ENCODE results near the gene PXK.
"Not testable (repeated sequence)": the region's sequence is repeated elsewhere in the genome, so short reads cannot be mapped to it uniquely, and the experiment has no call there.

PXK gene

GRCh38 chr3:58323529-58324390, 8.9 kb upstream of the PXK start:
- DNase-seq (no peak), ATAC-seq (peak; percentile 86)

GRCh38 chr3:58324391-58325390, 8.0 kb upstream of the PXK start:
- DNase-seq, result no peak
- ATAC-seq, result peak; percentile 72

GRCh38 chr3:58325525-58325992, 7.1 kb upstream of the PXK start:
- ATAC-seq, result no peak
- no peak for DNase-seq

- ATAC-seq (no peak), DNase-seq (no peak)
Observed at GRCh38 chr3:58326267-58326900, 6.3 kb upstream of the PXK start.

GRCh38 chr3:58329150-58329921, 3.4 kb upstream of the PXK start:
- DNase-seq (no peak), ATAC-seq (no peak)

- ATAC-seq (no peak), DNase-seq (no peak)
Observed at GRCh38 chr3:58329922-58330413, 2.7 kb upstream of the PXK start.

GRCh38 chr3:58331593-58332152, 1.0 kb upstream of the PXK start:
- no peak for ATAC-seq
- DNase-seq, result no peak

GRCh38 chr3:58333206-58334012, 717 bp downstream of the PXK start:
- peak; percentile 51 for DNase-seq

GRCh38 chr3:58334013-58334321, 1.3 kb downstream of the PXK start:
- no peak for ATAC-seq
- DNase-seq, result no peak

More at GRCh38 chr3:58333206-58334012, 717 bp downstream of the PXK start:
- peak; percentile 33 for ATAC-seq

- DNase-seq (no peak), ATAC-seq (no peak)
Observed at GRCh38 chr3:58334506-58334884, 1.8 kb downstream of the PXK start.

GRCh38 chr3:58335652-58335947, 2.9 kb downstream of the PXK start:
- DNase-seq, result no peak
- no peak for ATAC-seq

GRCh38 chr3:58336135-58336882, 3.6 kb downstream of the PXK start:
- ATAC-seq, result no peak
- no peak for DNase-seq

GRCh38 chr3:58337190-58337589, 4.5 kb downstream of the PXK start:
- DNase-seq, result no peak
- ATAC-seq, result no peak

GRCh38 chr3:58339146-58339545, 6.5 kb downstream of the PXK start:
- not testable (repeated sequence) for ATAC-seq, DNase-seq

- ATAC-seq (no peak), DNase-seq (no peak)
Observed at GRCh38 chr3:58340594-58341244, 8.0 kb downstream of the PXK start.

- ATAC-seq (no peak), DNase-seq (no peak)
Observed at GRCh38 chr3:58341376-58341775, 8.7 kb downstream of the PXK start.

- DNase-seq (no peak), ATAC-seq (no peak)
Observed at GRCh38 chr3:58342676-58343075, 10.0 kb downstream of the PXK start.

GRCh38 chr3:58345457-58345856, 12.8 kb downstream of the PXK start:
- ATAC-seq, result no peak

GRCh38 chr3:58346368-58346767, 13.7 kb downstream of the PXK start:
- ATAC-seq (peak; percentile 48), DNase-seq (no peak)

More at GRCh38 chr3:58345457-58345856, 12.8 kb downstream of the PXK start:
- DNase-seq, result no peak

Data from stimulated activated naive CD8-positive, alpha-beta T cell treated with anti-CD3 and anti-CD28 coated beads, Interleukin-15, Interleukin-2, amounts not matched to agents 100 U/mL and 50 U/mL, for 24 hours (primary cell).